GM19035 (cell line): ENCODE results near the gene AGPAT3.
"Not testable (repeated sequence)": the region's sequence is repeated elsewhere in the genome, so short reads cannot be mapped to it uniquely, and the experiment has no call there.

Experiments used
- ATAC-seq: cut with Tn5 transposase; IDR thresholded peaks from one replicate; pipeline ENCODE4 v1.9.1; 2021; ENCODE audit not compliant: unreplicated experiment

The AGPAT3 gene

DNA sequence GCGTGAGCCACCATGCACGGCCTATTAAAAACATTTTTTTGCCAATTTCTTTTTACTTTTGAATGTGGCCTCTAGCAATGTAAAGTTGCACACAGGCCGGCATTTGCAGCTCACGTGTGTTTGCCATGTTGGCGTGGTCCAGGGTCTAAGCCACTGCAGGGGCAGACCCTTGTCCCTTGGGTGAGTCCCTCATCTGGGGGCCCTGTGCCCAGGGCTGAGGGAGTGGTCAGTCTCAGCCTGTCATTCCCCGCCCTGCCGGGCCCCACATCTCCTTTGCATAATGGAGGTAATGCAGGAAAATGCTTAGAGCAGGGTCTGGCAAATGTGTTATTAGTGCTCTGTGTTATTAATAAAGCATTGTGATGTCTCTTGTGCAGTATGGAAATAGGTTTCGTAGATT lies 16.9 kb downstream of the AGPAT3 start:
- no peak for ATAC-seq

DNA sequence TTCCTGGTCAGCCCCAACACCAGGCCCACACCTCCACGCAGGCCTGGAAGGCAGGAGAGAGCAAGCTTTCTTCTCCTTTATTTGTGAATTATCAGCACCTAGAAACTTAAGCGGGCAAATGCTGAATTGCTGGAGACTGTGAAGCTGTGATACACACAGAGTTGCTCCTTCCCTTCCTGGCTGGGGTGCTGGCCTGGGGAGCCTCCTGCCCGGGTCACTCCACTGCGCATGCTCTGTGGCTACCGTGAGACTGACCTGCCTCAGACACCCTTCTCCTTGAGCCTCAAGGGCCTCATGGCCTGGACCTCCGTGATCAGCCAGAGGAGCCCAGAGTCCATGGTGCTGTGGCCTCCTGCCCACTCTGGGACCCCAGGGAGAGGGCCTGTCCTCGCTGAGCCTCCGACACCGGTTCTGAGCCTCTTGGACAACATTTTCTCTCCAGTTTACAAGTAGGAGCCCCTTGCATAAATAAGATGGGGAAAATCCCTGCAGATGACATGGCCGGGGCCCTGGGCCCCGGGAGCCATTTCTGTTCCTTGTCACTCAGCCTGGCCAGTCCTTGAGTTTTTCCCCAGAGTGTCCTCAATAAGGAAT lies 18.0 kb downstream of the AGPAT3 start:
- no peak for ATAC-seq

- ATAC-seq: no peak
Observed at GRCh38 chr21:43884012-43884860, 19.2 kb downstream of the AGPAT3 start.

DNA sequence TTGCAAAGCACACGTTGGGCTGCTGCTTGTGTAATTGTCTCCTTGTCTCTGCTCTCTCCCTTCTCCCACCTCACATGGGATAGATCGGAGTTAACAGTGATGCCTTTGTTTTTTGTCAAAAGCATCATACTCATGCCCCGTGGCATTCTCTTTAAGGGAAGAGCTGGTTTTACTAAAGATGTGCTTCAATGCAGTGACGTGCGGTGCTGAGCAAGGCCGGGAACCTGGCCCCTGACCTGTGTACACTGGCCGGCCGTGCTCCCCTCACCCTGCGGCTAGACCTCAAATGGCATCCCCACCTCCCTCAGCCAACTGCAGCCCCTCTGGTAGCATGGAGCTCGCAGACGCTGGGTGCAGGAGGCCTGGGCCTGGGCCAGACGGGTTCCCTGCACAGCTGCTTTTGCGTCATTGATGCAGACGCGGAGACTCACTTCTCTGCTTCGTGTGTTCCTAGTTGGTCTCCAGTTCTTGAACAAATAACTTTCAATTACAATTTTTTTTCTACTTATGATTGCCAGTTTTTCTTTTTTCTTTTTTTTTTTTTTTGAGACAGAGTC lies 19.9 kb downstream of the AGPAT3 start:
- no peak for ATAC-seq

DNA sequence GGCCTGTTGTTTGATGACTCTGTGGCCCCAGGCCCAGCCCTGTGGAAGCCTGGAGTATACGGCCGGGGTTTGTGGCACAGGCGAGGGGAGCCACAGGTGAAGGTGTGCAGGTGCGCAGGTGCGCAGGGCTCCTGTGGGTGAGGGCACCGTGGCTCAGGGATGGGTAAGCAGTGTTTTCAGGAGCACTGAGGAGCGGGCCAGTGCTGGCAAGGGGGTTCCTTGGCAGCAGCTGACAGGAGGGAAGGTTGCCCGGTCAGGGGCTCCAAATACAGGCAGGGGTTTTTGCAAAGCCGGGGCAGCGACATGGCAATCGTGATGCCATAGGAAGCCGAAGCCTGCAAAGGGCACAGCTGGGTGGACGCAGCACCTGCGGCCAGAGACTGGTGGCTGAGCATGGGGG lies 20.7 kb downstream of the AGPAT3 start:
- no peak for ATAC-seq

- ATAC-seq: no peak
Observed at GRCh38 chr21:43886565-43886964, 21.5 kb downstream of the AGPAT3 start.

DNA sequence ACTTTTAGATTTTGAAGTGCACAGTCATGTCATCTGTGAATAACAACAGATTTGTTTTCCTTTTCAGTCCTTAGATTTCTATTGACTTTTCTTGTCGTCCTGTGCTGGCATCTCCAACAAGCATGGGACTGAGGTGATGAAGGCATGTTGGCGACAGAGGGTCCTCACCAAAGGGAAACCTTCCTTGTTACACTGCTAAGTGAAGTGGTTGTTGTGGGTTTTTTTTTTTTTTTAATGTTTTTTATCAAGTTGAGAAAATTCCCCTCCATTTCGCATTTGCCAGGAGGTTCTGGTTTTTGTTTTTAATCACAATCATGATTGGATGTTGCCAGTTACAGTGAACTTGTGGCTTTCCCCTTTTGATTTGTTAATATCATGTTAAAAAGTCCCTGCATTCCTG lies 24.0 kb downstream of the AGPAT3 start:
- ATAC-seq: no peak

DNA sequence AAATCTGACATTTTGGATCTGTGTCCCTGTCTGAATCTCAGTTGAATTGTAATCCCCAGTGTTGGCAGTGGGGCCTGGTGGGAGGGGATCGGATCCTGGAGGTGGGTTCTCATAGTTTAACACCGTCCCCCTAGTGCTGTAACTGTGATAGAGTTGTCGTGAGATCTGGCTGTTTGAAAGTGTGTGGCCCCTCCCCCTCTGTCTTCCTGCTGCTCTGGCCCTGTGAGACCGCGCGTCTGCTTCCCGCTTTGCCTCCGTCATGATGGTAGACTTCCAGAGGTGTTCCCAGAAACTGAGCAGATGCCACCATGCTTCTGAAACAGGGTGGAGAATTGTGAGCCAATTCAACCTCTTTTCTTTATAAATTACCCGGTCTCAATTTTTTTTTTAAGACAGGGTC lies 25.0 kb downstream of the AGPAT3 start:
- no peak for ATAC-seq

GRCh38 chr21:43892334-43892733 lies 27.3 kb downstream of the AGPAT3 start:
- no peak for ATAC-seq

- ATAC-seq: no peak
Observed at GRCh38 chr21:43892984-43893535, 28.0 kb downstream of the AGPAT3 start.

GRCh38 chr21:43893536-43894205 lies 28.6 kb downstream of the AGPAT3 start:
- no peak for ATAC-seq

- ATAC-seq: no peak
Observed at GRCh38 chr21:43894206-43894577, 29.2 kb downstream of the AGPAT3 start.

GRCh38 chr21:43895196-43895595 lies 30.2 kb downstream of the AGPAT3 start:
- ATAC-seq: no peak

- ATAC-seq: not testable (repeated sequence)
Observed at GRCh38 chr21:43896696-43897299, 31.8 kb downstream of the AGPAT3 start.

GRCh38 chr21:43899307-43900077 lies 34.5 kb downstream of the AGPAT3 start:
- no peak for ATAC-seq

- ATAC-seq: no peak
Observed at GRCh38 chr21:43900078-43900385, 35.0 kb downstream of the AGPAT3 start.

DNA sequence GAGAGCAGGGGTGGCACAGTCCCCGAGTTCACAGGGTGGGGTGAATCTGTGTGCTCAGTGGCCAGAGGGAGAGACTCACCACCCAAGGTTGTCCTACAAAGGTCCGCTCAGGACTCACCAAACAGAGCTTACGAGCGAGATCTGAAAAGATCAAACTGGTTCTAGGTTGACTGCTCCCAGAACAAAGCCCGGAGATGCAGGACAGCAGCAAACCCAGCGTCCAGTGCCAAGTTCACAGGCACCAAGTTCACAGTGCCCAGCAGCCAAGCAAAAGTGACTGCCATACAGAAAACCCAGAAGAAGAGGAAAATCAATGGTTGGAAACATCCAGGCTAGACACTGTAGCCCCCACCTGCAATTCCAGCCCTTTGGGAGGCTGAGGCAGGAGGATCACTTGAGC lies 35.7 kb downstream of the AGPAT3 start:
- no peak for ATAC-seq

- no peak for ATAC-seq
Observed at GRCh38 chr21:43902441-43902840, 37.4 kb downstream of the AGPAT3 start.

- no peak for ATAC-seq
Observed at GRCh38 chr21:43903451-43904091, 38.5 kb downstream of the AGPAT3 start.

GRCh38 chr21:43904331-43904781 lies 39.3 kb downstream of the AGPAT3 start:
- no peak for ATAC-seq
